Measurements from ENCODE around the gene IGSF3.

DNA sequence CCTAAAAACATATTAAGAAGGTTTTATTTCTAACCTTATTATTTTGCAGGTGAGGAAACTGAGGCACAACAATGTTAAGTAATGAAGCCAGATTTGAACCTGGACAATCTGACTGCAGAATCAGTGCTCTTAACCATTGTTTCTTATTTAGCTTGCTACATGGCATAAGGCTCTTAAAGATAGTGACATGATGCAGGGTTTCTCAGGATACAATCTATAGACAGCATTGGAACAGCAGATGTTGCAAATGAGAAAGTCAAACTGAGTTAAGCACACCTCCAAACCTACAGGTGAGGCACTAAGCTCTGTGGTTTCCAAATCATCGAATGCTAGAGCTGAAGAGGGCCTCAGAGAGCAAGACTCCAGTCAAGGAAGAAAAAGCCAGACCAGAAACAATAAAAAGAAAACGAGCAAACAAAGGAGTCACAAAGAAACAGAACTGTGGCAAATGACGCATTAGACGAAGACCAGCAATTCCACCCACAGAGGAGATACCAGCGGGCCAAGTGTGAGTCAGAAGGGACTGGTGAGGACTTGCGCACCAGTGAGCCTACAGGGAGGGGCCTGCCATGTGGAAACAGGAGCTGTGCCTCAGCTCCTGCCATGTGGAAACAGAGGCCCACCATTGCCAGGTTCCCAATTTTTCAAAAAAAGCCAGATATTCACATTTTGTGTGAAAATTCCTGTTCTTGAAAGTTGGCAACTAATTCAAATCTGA, 111.1 kb downstream of the IGSF3 start:
- TF ChIP-seq, protein P1, sequence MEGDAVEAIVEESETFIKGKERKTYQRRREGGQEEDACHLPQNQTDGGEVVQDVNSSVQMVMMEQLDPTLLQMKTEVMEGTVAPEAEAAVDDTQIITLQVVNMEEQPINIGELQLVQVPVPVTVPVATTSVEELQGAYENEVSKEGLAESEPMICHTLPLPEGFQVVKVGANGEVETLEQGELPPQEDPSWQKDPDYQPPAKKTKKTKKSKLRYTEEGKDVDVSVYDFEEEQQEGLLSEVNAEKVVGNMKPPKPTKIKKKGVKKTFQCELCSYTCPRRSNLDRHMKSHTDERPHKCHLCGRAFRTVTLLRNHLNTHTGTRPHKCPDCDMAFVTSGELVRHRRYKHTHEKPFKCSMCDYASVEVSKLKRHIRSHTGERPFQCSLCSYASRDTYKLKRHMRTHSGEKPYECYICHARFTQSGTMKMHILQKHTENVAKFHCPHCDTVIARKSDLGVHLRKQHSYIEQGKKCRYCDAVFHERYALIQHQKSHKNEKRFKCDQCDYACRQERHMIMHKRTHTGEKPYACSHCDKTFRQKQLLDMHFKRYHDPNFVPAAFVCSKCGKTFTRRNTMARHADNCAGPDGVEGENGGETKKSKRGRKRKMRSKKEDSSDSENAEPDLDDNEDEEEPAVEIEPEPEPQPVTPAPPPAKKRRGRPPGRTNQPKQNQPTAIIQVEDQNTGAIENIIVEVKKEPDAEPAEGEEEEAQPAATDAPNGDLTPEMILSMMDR (conservative IDR thresholded peaks at IDR 0.05) = peak; percentile 30
- TF ChIP-seq ZFX (IDR thresholded peaks at IDR 0.05) = no peak

Measured in C4-2B (cell line).